GM12864 (cell line): ENCODE data around the gene SUN3.

Experiments
- DNase-seq: peaks from one replicate; pipeline ENCODE4 v3.0.0-alpha.2; 2011; ENCODE audit warnings: low read depth
- H3K4me3 ChIP-seq: 2 replicates; pipeline ENCODE4 v1.5.1; 2011; ENCODE audit warnings: mild to moderate bottlenecking, low read depth, low read length, control low read depth
- CTCF ChIP-seq: IDR thresholded peaks from 2 replicates; pipeline ENCODE4 v1.5.1; 2011; ENCODE audit warnings: low read depth, mild to moderate bottlenecking, moderate library complexity, low read length, control low read depth, inconsistent platforms; ENCODE audit errors: missing control alignments

Gene SUN3

GRCh38 chr7:47953822-47954221 lies 75.1 kb downstream of the SUN3 start:
- TF ChIP-seq CTCF = no peak
- no peak for DNase-seq
- H3K4me3 ChIP-seq = no peak overlapping the region

GRCh38 chr7:47952224-47952623 lies 76.7 kb downstream of the SUN3 start:
- no peak overlapping the region for H3K4me3 ChIP-seq
- no peak for TF ChIP-seq CTCF
- DNase-seq = no peak

- DNase-seq = no peak
- H3K4me3 ChIP-seq = no peak overlapping the region
- no peak for TF ChIP-seq CTCF
Observed at GRCh38 chr7:47951374-47951773, 77.5 kb downstream of the SUN3 start.

GRCh38 chr7:47950714-47951113 lies 78.2 kb downstream of the SUN3 start:
- H3K4me3 ChIP-seq = no peak overlapping the region
- DNase-seq = no peak
- no peak for TF ChIP-seq CTCF

- TF ChIP-seq CTCF = no peak
- no peak overlapping the region for H3K4me3 ChIP-seq
- DNase-seq = no peak
Observed at GRCh38 chr7:47949703-47950102, 79.2 kb downstream of the SUN3 start.

GRCh38 chr7:47948141-47948790 lies 80.6 kb downstream of the SUN3 start, which contains the start of gene PKD1L1:
Gene PKD1L1, minus strand, starts transcription at chr7:47948466. Its CDS starts 26 bp downstream, at chr7:47948440.
- H3K4me3 ChIP-seq = no peak within 1 kb of the TSS
- no peak for DNase-seq
- TF ChIP-seq CTCF = no peak

- no peak for TF ChIP-seq CTCF
- no peak overlapping the region for H3K4me3 ChIP-seq
- no peak for DNase-seq
Observed at GRCh38 chr7:47947355-47947749, 81.6 kb downstream of the SUN3 start.
